ENCODE data around the gene ENOX2.

Gene ENOX2

DNA sequence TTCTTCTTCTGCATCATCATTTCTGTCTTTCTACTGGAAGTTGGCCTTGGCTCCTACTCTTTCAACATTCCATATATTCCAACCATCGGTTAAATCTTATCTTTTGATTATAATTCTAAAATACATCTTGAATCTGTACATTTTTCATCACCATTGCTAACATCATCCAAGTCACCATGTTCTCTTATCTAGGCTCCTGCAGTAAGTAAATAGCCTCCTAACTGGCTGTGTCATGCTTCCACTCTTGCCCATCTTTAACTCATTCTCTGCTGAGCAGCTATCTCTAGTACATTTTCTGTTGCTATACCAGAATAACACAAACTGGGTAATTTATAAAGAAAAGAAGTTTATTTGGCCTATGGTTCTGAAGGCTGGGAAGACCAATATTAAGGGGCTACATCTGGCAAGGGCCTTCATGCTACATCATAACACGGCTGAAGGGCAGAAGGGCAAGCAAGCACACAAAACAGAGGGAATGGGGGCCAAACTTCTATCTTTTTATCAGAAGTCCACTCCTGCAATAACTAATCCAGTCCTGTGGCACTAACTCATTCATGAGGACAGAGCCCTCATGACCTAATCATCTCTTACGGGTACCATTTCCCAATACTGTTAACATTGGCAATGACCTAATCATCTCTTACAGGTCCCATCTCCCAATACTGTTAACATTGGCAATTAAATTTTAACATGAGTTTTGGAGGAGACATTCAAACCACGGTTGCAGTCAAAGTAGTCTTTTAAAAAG is 72.2 kb downstream of the ENOX2 start:
- H3K36me3 ChIP-seq = no peaks in the 10 kb centered on the region
- no peaks in the 10 kb centered on the region for H3K4me1 ChIP-seq
- TF ChIP-seq CTCF (IDR thresholded peaks at IDR 0.05; ENCODE audit: low read depth, low read length) = no peak
- no peaks in the 10 kb centered on the region for H3K27me3 ChIP-seq
- no peak for DNase-seq
- H3K9me3 ChIP-seq = no peaks in the 10 kb centered on the region
- H3K4me3 ChIP-seq (ENCODE audit: low read depth, low read length) = no peak overlapping the region

GRCh38 chrX:130829526-130830515 is 73.2 kb downstream of the ENOX2 start:
- H3K4me1 ChIP-seq = no peaks in the 10 kb centered on the region
- H3K36me3 ChIP-seq = no peaks in the 10 kb centered on the region
- H3K27me3 ChIP-seq = no peaks in the 10 kb centered on the region
- TF ChIP-seq CTCF (IDR thresholded peaks at IDR 0.05; ENCODE audit: low read depth, low read length) = no peak
- no peaks in the 10 kb centered on the region for H3K9me3 ChIP-seq
- DNase-seq = no peak
- H3K4me3 ChIP-seq (ENCODE audit: low read depth, low read length) = no peak overlapping the region

DNA sequence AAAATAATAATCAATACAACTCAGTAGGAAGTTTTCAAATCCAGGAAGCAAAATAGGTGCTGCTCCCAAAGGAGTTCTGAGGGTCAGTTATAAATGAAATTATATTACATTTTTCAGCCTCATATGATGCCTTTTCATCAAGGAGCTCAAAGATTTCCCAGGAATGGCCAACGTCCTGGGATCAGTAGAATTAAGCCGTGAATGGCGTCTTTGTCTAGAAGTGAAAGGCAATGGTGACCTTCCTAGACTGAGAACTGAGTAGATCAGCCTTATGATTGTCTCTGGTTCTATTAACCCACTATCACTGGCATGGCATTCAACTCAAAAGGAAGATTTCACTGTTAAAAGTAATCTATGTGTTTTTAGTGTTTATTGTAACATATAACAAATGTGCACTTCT is 74.4 kb downstream of the ENOX2 start:
- no peak for DNase-seq
- Histone ChIP-seq H3K4me1 (no peaks in the 10 kb centered on the region), H3K4me3 (ENCODE audit: low read depth, low read length) (no peak overlapping the region), H3K27me3 (no peaks in the 10 kb centered on the region), H3K9me3 (no peaks in the 10 kb centered on the region), H3K36me3 (no peaks in the 10 kb centered on the region)
- no peak for TF ChIP-seq CTCF (IDR thresholded peaks at IDR 0.05; ENCODE audit: low read depth, low read length)

DNA sequence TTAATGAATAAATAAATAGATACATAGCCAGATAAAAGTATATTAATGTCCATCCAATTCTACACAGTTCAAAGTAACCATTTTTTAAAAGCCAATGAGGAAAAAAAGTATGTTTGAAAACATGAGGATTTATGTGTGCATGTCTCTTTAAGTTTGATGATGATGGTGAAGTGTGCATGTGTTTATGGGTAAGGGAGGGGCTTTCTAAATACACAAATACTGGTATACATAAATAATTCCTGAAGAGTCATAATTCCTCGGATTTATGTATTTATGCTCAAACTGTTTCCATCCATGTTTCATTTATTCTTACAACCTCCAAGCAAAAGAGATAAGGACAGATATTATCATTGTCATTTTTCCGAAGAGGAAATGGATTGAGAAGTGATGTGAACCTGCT is 75.4 kb downstream of the ENOX2 start:
- no peak for TF ChIP-seq CTCF (IDR thresholded peaks at IDR 0.05; ENCODE audit: low read depth, low read length)
- H3K36me3 ChIP-seq = no peaks in the 10 kb centered on the region
- H3K27me3 ChIP-seq = no peaks in the 10 kb centered on the region
- DNase-seq = no peak
- no peaks in the 10 kb centered on the region for H3K9me3 ChIP-seq
- H3K4me3 ChIP-seq (ENCODE audit: low read depth, low read length) = no peak overlapping the region
- no peaks in the 10 kb centered on the region for H3K4me1 ChIP-seq

GRCh38 chrX:130826249-130826648 is 76.8 kb downstream of the ENOX2 start:
- Histone ChIP-seq H3K4me3 (ENCODE audit: low read depth, low read length) (no peak overlapping the region), H3K27me3 (no peaks in the 10 kb centered on the region), H3K9me3 (no peaks in the 10 kb centered on the region), H3K4me1 (no peaks in the 10 kb centered on the region), H3K36me3 (no peaks in the 10 kb centered on the region)
- no peak for DNase-seq
- TF ChIP-seq CTCF (IDR thresholded peaks at IDR 0.05; ENCODE audit: low read depth, low read length) = no peak

Data from BE2C (cell line).